ENCODE data around the gene PLEKHG4B.

The PLEKHG4B gene

DNA sequence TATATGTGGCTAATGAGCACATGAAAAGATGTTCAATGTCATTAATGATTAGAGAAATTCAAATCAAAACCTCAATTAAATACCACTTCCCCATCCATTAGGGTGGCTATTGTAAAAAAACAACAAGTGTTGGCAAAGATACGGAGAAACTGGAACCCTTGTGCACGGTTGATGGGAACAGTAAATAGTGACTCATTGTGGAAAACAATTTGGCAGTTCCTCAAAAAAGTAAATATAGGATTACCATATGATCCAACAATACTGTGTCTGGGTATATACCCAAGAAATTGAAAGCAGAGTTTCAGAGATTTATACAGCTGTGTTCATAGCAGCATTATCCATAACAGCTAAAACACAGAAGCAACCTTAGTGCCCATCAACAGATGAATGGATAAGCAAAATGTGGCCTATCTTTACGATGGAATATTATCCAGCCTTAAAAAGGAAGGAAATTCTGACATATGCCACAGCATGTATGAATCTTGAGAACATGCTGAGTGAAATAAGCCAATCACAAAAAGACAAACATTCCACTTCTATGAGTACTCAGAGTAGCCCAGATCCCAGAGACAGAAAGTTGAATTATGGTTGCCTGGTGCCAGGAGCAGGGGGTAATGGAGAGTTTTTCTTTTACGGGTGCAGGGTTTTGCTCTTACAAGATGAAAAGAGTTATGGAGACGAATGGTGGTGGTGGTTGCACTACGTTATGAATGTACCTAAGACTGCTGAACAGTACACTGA is 57.9 kb downstream of the PLEKHG4B start:
- Mint-ChIP-seq H3K9me3 (peaks cover 17% of the 10 kb centered on the region), H3K4me1 (peaks cover 8% of the 10 kb centered on the region), H3K4me3 (no peak overlapping the region), H3K36me3 (ENCODE audit: low read depth) (peaks cover 60% of the 10 kb centered on the region), H3K27ac (no peak overlapping the region), H3K27me3 (ENCODE audit: low read depth) (no peaks in the 10 kb centered on the region)
- TF ChIP-seq, protein P1, sequence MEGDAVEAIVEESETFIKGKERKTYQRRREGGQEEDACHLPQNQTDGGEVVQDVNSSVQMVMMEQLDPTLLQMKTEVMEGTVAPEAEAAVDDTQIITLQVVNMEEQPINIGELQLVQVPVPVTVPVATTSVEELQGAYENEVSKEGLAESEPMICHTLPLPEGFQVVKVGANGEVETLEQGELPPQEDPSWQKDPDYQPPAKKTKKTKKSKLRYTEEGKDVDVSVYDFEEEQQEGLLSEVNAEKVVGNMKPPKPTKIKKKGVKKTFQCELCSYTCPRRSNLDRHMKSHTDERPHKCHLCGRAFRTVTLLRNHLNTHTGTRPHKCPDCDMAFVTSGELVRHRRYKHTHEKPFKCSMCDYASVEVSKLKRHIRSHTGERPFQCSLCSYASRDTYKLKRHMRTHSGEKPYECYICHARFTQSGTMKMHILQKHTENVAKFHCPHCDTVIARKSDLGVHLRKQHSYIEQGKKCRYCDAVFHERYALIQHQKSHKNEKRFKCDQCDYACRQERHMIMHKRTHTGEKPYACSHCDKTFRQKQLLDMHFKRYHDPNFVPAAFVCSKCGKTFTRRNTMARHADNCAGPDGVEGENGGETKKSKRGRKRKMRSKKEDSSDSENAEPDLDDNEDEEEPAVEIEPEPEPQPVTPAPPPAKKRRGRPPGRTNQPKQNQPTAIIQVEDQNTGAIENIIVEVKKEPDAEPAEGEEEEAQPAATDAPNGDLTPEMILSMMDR (IDR thresholded peaks at IDR 0.05; ENCODE audit: unreplicated experiment in 3 of 3): no peak

DNA sequence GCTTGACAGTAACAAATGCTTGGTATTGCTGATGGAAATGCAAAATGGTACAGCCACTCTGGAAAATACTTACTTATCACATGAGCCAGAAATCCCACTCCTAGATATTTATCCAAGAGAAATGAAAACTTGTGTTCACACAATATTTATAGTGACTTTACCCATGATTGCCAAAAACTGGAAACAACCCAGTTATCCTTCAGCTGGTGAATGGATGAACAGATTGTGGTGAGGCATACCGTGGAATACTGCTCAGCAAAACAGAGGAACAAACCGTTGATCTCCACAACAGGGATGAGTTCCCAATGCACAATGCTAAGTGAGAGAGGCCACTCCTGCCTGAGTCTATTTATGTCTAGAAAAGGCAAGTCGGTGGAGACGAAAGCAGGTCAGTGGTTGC is 58.8 kb downstream of the PLEKHG4B start:
- H3K27ac Mint-ChIP-seq: no peak overlapping the region

DNA sequence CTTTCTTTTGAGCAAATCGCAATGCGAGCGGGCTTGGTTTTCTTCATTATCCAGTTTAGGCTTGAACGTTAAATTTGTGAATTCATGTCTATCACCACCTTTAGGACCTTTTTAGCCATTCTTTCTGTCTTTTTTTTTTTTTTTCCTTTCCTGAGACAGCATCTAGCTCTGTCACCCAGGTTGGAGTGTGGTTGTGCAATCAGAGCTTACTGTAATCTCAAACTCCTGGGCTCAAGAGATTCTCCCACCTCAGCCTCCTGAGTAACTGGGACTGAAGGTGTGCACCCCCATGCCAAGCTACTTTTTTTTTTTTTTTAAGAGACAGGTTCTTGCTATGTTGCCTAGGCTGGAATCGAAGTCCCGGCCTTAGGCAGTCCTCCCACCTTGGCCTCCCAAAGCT is 60.1 kb downstream of the PLEKHG4B start:
- Mint-ChIP-seq H3K4me3 (no peak overlapping the region), H3K27me3 (ENCODE audit: low read depth) (no peaks in the 10 kb centered on the region), H3K36me3 (ENCODE audit: low read depth) (peaks cover 60% of the 10 kb centered on the region), H3K4me1 (peaks cover 19% of the 10 kb centered on the region), H3K27ac (no peak overlapping the region), H3K9me3 (peaks cover 13% of the 10 kb centered on the region)
- TF ChIP-seq, protein P1 (IDR thresholded peaks at IDR 0.05; ENCODE audit: unreplicated experiment in 3 of 3): no peak

More for the DNA sequence above, 58.8 kb downstream of the PLEKHG4B start:
- Mint-ChIP-seq H3K9me3 (peaks cover 17% of the 10 kb centered on the region), H3K27me3 (ENCODE audit: low read depth) (no peaks in the 10 kb centered on the region), H3K4me1 (peaks cover 16% of the 10 kb centered on the region), H3K36me3 (ENCODE audit: low read depth) (peaks cover 66% of the 10 kb centered on the region), H3K4me3 (no peak overlapping the region)
- TF ChIP-seq, protein P1 (IDR thresholded peaks at IDR 0.05; ENCODE audit: unreplicated experiment in 3 of 3): no peak

DNA sequence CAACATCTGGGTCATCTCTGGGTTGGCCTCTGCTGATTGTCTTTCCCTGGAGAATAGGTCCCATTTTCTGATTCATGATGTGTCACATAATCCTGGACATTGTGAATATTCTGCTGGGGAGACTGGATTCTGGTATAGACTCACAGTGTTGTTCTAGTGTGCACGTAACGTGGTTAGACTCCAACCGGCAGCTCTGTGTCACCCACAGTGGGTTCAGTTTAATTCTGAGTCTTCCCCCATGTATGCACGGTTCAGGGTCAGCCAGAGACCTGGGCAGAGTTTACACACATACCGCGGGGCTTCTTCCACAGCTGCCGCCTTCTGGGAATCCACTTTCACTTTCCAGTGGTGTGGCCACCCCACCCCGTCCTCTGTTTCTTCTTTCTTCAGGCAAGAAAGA is 61.3 kb downstream of the PLEKHG4B start:
- H3K4me3 Mint-ChIP-seq: no peak overlapping the region
- H3K27me3 Mint-ChIP-seq (ENCODE audit: low read depth): no peaks in the 10 kb centered on the region
- TF ChIP-seq, protein P1 (IDR thresholded peaks at IDR 0.05; ENCODE audit: unreplicated experiment in 3 of 3): no peak
- H3K4me1 Mint-ChIP-seq: peaks cover 19% of the 10 kb centered on the region
- peaks cover 48% of the 10 kb centered on the region for H3K36me3 Mint-ChIP-seq (ENCODE audit: low read depth)
- H3K27ac Mint-ChIP-seq: no peak overlapping the region
- peaks cover 2% of the 10 kb centered on the region for H3K9me3 Mint-ChIP-seq

DNA sequence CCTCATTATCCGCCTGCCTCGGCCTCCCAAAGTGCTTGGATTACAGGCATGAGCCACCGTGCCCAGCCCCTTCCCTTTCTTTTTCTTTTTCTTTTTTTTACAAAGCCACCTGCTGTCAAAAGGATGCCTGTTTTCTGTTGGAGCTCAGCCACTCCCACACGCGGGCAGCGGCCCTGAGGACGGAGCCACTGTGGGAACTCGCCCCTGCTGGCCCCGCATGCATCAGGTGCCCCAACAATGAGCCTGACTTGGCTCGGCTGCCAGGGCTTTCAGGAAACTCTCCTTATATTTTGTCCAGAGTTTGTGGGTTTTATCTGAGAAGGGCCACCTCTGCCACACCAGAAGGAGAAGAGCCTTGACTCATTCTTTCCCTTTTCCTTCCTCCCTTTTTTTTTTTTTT is 62.3 kb downstream of the PLEKHG4B start:
- peaks cover 20% of the 10 kb centered on the region for H3K4me1 Mint-ChIP-seq
- peaks cover 41% of the 10 kb centered on the region for H3K36me3 Mint-ChIP-seq (ENCODE audit: low read depth)
- peaks cover under 1% of the 10 kb centered on the region for H3K27me3 Mint-ChIP-seq (ENCODE audit: low read depth)
- H3K9me3 Mint-ChIP-seq: no peaks in the 10 kb centered on the region
- no peak overlapping the region for H3K27ac Mint-ChIP-seq
- H3K4me3 Mint-ChIP-seq: no peak overlapping the region
- TF ChIP-seq, protein P1 (IDR thresholded peaks at IDR 0.05; ENCODE audit: unreplicated experiment in 3 of 3): no peak

DNA sequence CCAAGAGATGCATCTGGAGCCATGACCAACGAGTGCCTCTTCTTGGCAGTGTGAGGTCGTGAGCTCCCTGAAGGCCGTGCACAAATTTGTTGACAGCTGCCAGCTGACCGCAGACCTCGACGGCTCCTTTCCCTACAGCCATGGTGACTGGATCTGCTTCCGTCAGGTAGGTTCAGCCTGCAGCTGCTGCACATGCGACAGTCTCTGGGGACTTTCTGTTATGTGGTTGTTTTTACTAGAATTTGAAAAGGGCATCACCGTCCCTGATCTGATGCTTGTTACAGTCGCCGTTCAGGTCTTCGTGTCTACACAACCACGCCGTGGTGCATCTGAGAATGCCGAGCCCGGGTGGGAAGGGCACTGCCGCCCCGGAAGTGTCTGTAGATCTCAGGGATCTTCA is 62.9 kb downstream of the PLEKHG4B start:
- H3K27ac Mint-ChIP-seq: no peak overlapping the region
- H3K4me1 Mint-ChIP-seq: peaks cover 26% of the 10 kb centered on the region
- H3K4me3 Mint-ChIP-seq: no peak overlapping the region
- H3K36me3 Mint-ChIP-seq (ENCODE audit: low read depth): peaks cover 36% of the 10 kb centered on the region
- peaks cover 4% of the 10 kb centered on the region for H3K27me3 Mint-ChIP-seq (ENCODE audit: low read depth)
- no peaks in the 10 kb centered on the region for H3K9me3 Mint-ChIP-seq
- TF ChIP-seq, protein P1 (IDR thresholded peaks at IDR 0.05; ENCODE audit: unreplicated experiment in 3 of 3): no peak
